GM12878 (cell line): Measurements from ENCODE around the gene HCAR1. TPM values are rescaled to one million over a fixed set of nuclear protein-coding genes. Genes with fewer than 3 reads are reported as not detected.
"Not testable (repeated sequence)": the region's sequence is repeated elsewhere in the genome, so short reads cannot be mapped to it uniquely, and the experiment has no call there.

Experiments used
- ATAC-seq: fragments of 200-7000 bp; cut with Tn5 transposase; 3 replicates; pipeline ENCODE4 v1.9.1; 2020; ENCODE audit warnings: mild to moderate bottlenecking, moderate library complexity
- BruUV-seq: library from RNA; stranded (reverse); fragments of 400-500 nt; replicated peaks from 2 replicates; lab custom pipeline; 2021; lab: Mats Ljungman, UMichigan
- CTCF ChIA-PET: fragments of 300-600 bp; sonication (Branson Sonifier 250); formaldehyde crosslinking; extraction: SDS; loops from one replicate; lab custom pipeline; 2021; ENCODE audit warnings: inconsistent platforms; lab: Yijun Ruan, JAX
- POLR2A ChIA-PET: fragments of 350-600 bp; formaldehyde crosslinking; extraction: SDS; loops from one replicate; lab custom pipeline; 2021; ENCODE audit warnings: inconsistent platforms; lab: Charles Lee
- RAD21 ChIA-PET: fragments of 300-600 bp; sonication (Branson Sonifier 250); formaldehyde crosslinking; loops from one replicate; lab custom pipeline; 2023; ENCODE audit warnings: antibody characterized with exemption; ENCODE audit not compliant: unreplicated experiment; lab: Charles Lee
- SMC1A ChIA-PET: fragments of 300-600 bp; sonication (Branson Sonifier 250); formaldehyde crosslinking; loops from one replicate; lab custom pipeline; 2023; ENCODE audit not compliant: unreplicated experiment, uncharacterized antibody; lab: Charles Lee
- DNase-seq: peaks from one replicate; pipeline ENCODE4 v3.0.0-alpha.2; 2011; ENCODE audit warnings: low read depth, low spot score
- FAIRE-seq: peaks from 3 replicates; lab custom pipeline; 2011; peaks lifted over from hg19 to GRCh38; lab: Jason Lieb, UNC
- H2AFZ ChIP-seq: 2 replicates; pipeline ENCODE4 v1.6.0; 2011; ENCODE audit warnings: low read depth, low read length, control low read depth; ENCODE audit not compliant: control insufficient read depth
- H3K27ac ChIP-seq: 2 replicates; pipeline ENCODE4 v1.5.1; 2011; ENCODE audit warnings: control low read depth; ENCODE audit not compliant: control insufficient read depth, insufficient read depth
- H3K27me3 ChIP-seq, 2 experiments: replicated peaks in 1 of 2; 2 replicates each; pipeline versions ENCODE4 v1.6.0 to v1.6.1; 2011; ENCODE audit warnings: low read length in 1 of 2; ENCODE audit not compliant: control insufficient read depth in 2 of 2, insufficient read depth in 2 of 2
- H3K36me3 ChIP-seq, 2 experiments: 2 replicates each; pipeline ENCODE4 v1.5.1; 2011; ENCODE audit warnings: low read length in 1 of 2; ENCODE audit not compliant: control insufficient read depth in 2 of 2, insufficient read depth in 2 of 2
- H3K4me1 ChIP-seq: 2 replicates; pipeline ENCODE4 v1.6.1; 2011; ENCODE audit warnings: mild to moderate bottlenecking, low read length, moderate library complexity, mixed read lengths; ENCODE audit not compliant: control insufficient read depth, insufficient read depth
- H3K4me2 ChIP-seq: 2 replicates; pipeline ENCODE4 v1.6.0; 2011; ENCODE audit warnings: control low read depth; ENCODE audit not compliant: control insufficient read depth, insufficient read depth
- H3K4me3 ChIP-seq: fragments of 200-600 bp; sonication (generic); 2 replicates; pipeline ENCODE4 v1.5.1; 2016
- H3K79me2 ChIP-seq: 2 replicates; pipeline ENCODE4 v1.6.0; 2011; ENCODE audit warnings: low read length; ENCODE audit not compliant: control insufficient read depth, insufficient read depth
- H3K9ac ChIP-seq: 2 replicates; pipeline ENCODE4 v1.8.0; 2011; ENCODE audit warnings: low read length, control low read depth, mixed read lengths; ENCODE audit not compliant: control insufficient read depth, insufficient read depth
- H3K9me3 ChIP-seq: replicated peaks from 3 replicates; pipeline ENCODE4 v1.5.1; 2011; ENCODE audit warnings: mild to moderate bottlenecking, low read length; ENCODE audit not compliant: control insufficient read depth, insufficient read depth
- H4K20me1 ChIP-seq: 2 replicates; pipeline ENCODE4 v1.6.0; 2011; ENCODE audit not compliant: control insufficient read depth, insufficient read depth
- PBX3 ChIP-seq: IDR thresholded peaks from 2 replicates; pipeline ENCODE4 v1.6.1; 2011; ENCODE audit warnings: mild to moderate bottlenecking, low read depth, low read length, moderate library complexity; ENCODE audit not compliant: insufficient replicate concordance
- RUNX3 ChIP-seq: IDR thresholded peaks from 2 replicates; pipeline ENCODE4 v1.6.1; 2012; ENCODE audit warnings: low read length, inconsistent platforms
- WGBS: methylation state at CpG from one replicate; pipeline ENCODE4 v1.1.6; 2016; ENCODE audit warnings: low lambda C conversion rate; ENCODE audit not compliant: insufficient replicate concordance, insufficient coverage; ENCODE audit errors: missing lambda C conversion rate; 5-methylcytosine and 5-hydroxymethylcytosine counted together
- in situ Hi-C: fragments of 300-500 bp; cut with MboI; formaldehyde crosslinking; loops from 9 replicates; pipeline ENCODE4 v1.14.3; 2018; ENCODE audit warnings: mixed read lengths
- intact Hi-C: fragments of 100-400 bp; cut with micrococcal nuclease; formaldehyde crosslinking; loops from one replicate; pipeline ENCODE4 v1.14.2; 2022; ENCODE audit not compliant: unreplicated experiment
- polyA plus RNA-seq, 11 experiments: library from polyadenylated mRNA; depleted of rRNA in 4 of 11; unstranded in 6 of 11; stranded (reverse) in 5 of 11; fragments of >200 nt; fragmentation: Nextera tagmentation in 4 of 11; fragmentation: Illumina TruSeq in 1 of 11; extraction: Ambion mirVana in 4 of 11; extraction: Trizol in 1 of 11; gene quantifications; 1 replicate in 1 of 11; 2 replicates in 10 of 11; pipeline versions ENCODE4 v1.2.1 to v1.2.3, GENCODE V29; 2011 to 2016; ENCODE audit warnings: inconsistent platforms in 2 of 11, missing spikeins in 2 of 11, low read depth in 1 of 11
- total RNA-seq, 4 experiments: library from RNA; depleted of rRNA in 3 of 4; stranded (reverse); fragments of >200 nt in 3 of 4; fragmentation: Illumina TruSeq in 1 of 4; extraction: Trizol in 1 of 4; gene quantifications; 2 replicates each; pipeline versions ENCODE4 v1.2.1 to v1.2.3, GENCODE V29; 2013 to 2021

The HCAR1 gene
- total and polyA plus RNA-seq, 10 of the 15 experiments (the other 5 are each of a cell fraction or from before 2014, with no cell fraction given), result 0.01 to 0.05 (median 0.04) TPM; not detected in 7

DNA sequence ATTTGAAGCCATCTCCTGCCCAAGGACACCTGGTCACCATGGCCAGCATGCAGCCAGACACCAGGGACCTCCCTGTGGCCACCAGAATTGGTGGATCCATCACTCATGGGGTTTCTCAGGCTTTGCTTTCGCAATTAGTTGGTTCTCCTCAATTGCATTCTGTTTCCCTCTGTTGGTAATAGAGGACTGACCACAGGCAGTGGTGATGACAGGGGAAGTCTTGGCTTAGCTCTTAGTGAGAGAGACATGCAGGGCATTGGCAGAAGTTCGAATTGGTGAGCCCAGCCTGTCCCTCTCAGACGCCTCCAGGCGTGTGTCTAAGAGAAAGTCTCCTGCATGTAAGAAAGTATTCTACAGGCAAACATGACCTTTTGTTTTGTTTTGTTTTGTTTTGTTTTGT lies 48.8 kb downstream of the HCAR1 start:
- Histone ChIP-seq H3K79me2 (no peaks in the 10 kb centered on the region), H3K27ac (no peak overlapping the region), H4K20me1 (no peaks in the 10 kb centered on the region), H3K27me3 (no peaks in the 10 kb centered on the region), H3K4me1 (no peaks in the 10 kb centered on the region; the same call in 1 of the 2 replicates), H3K4me2 (no peak overlapping the region), H2AFZ (no peak overlapping the region), H3K4me3 (no peak overlapping the region), H3K36me3 (no peaks in the 10 kb centered on the region), H3K9ac (no peak overlapping the region), H3K9me3 (no peaks in the 10 kb centered on the region)
- ChIA-PET SMC1A (interaction anchor here (1.0 to 1.6 kb wide), 5 partner anchors 17 to 69 kb away, joined by 3 to 5 read pairs (median 3); no protein-coding TSS in a partner anchor), POLR2A (interaction anchor here (0.6 kb wide), 1 partner anchor 219 kb away, joined by 3 read pairs; no protein-coding TSS in a partner anchor), RAD21 (interaction anchor here (1.1 kb wide), 1 partner anchor 141 kb away, joined by 3 read pairs; no protein-coding TSS in a partner anchor), CTCF (no interaction called here)
- ATAC-seq (peak; percentile 65), DNase-seq (peak; percentile 7), FAIRE-seq (no peak)
- in situ Hi-C loops, result no loop called here
- intact Hi-C loops, result loop anchor here (5.0 kb wide), 1 partner anchor 70 kb away; the partner anchor contains the start of gene DENR
- TF ChIP-seq RUNX3 (peak; percentile 45; the same call in 1 of the 2 replicates), PBX3 (no peak)
- WGBS, result 40% methylated on average over 4 of the region's 4 CpGs
- no TSS peak for BruUV-seq

DNA sequence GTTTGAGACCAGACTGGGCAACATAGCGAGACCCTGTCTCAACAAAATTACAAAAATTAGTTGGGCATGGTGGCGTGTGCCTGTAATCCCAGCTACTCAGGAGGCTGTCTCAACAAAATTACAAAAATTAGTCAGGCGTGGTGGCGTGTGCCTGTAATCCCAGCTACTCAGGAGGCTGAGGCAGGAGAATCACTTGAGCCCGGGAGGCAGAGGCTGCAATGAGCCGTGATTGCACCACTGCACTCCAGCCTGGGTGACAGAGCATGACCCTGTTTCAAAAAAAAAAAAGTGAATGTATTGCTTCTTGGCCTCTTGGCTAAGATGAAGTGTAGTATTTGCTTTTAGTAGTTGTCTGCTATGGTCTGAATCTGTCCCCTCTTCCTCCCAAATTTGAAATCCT lies 49.7 kb downstream of the HCAR1 start:
- CTCF ChIA-PET, BruUV-seq, DNase-seq, in situ Hi-C loops, H3K27me3 ChIP-seq, H3K9me3 ChIP-seq, H3K4me1 ChIP-seq, H3K27ac ChIP-seq, H4K20me1 ChIP-seq, H3K79me2 ChIP-seq, FAIRE-seq, H2AFZ ChIP-seq, ATAC-seq, H3K9ac ChIP-seq, H3K4me2 ChIP-seq, H3K36me3 ChIP-seq, H3K4me3 ChIP-seq, POLR2A ChIA-PET: not testable (repeated sequence)
- RAD21 ChIA-PET, result interaction anchor here (1.1 kb wide), 1 partner anchor 141 kb away, joined by 3 read pairs; no protein-coding TSS in a partner anchor
- SMC1A ChIA-PET, result interaction anchor here (0.8 to 1.3 kb wide), 3 partner anchors 11 to 68 kb away, joined by 3 to 5 read pairs (median 3); no protein-coding TSS in a partner anchor
- WGBS, result 60% methylated on average over 6 of the region's 6 CpGs
- intact Hi-C loops, result loop anchor here (5.0 kb wide), 1 partner anchor 71 kb away; the partner anchor contains the start of gene DENR

DNA sequence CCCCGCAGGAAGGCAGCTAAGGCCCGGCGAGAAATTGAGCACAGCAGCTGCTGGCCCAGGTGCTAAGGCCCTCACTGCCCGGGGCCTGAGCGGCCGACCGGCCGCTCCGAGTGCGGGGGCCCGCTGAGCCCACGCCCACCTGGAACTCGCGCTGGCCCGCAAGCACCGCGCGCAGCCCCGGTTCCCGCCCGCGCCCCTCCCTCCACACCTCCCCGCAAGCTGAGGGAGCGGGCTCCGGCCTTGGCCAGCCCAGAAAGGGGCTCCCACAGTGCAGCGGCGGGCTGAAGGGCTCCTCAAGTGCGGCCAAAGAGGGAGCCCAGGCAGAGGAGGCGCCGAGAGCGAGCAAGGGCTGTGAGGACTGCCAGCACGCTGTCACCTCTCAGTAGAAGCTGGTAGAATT lies 53.9 kb downstream of the HCAR1 start:
- H3K9me3 ChIP-seq, H4K20me1 ChIP-seq, RAD21 ChIA-PET, H3K4me2 ChIP-seq, H3K27me3 ChIP-seq, H3K4me1 ChIP-seq, H2AFZ ChIP-seq, H3K36me3 ChIP-seq, ATAC-seq, DNase-seq, H3K79me2 ChIP-seq, H3K4me3 ChIP-seq, intact Hi-C loops, BruUV-seq, in situ Hi-C loops, H3K27ac ChIP-seq, FAIRE-seq, H3K9ac ChIP-seq: not testable (repeated sequence)
- WGBS, result 87% methylated on average over 30 of the region's 32 CpGs
- POLR2A ChIA-PET, result interaction anchor here (0.6 kb wide), 2 partner anchors 48 to 372 kb away, joined by 4 to 5 read pairs; no protein-coding TSS in a partner anchor
- SMC1A ChIA-PET, result interaction anchor here (0.7 to 1.1 kb wide), 2 partner anchors 12 to 176 kb away, joined by 3 read pairs; partner anchors contain the start of gene ZCCHC8
- CTCF ChIA-PET, result interaction anchor here (1.5 kb wide), 1 partner anchor 8 kb away, joined by 3 read pairs; no protein-coding TSS in a partner anchor
